Right lobe of liver (tissue), 4 donors: ENCODE measurements around the gene ZYG11B.
"Not testable (repeated sequence)": the region's sequence is repeated elsewhere in the genome, so short reads cannot be mapped to it uniquely, and the experiment has no call there.

Experiments
- POLR2A ChIP-seq: fragments of 450-650 bp; IDR thresholded peaks from one replicate; pipeline ENCODE4 v1.6.1; 2017; ENCODE audit warnings: antibody characterized with exemption, mild to moderate bottlenecking
- TF ChIP-seq, protein P1 (sequence below), 4 donors: fragments of 200-600 bp in 3 of 4; fragments of 450-650 bp in 1 of 4; IDR thresholded peaks; one replicate each; pipeline versions ENCODE4 v1.5.1 to v1.8.0; 2016 to 2022; ENCODE audit warnings: antibody characterized with exemption in 4 of 4, mild to moderate bottlenecking in 2 of 4
- donor health status: DM: no; HTN: no; CAD: no.
- donor health status: DM: no; HTN: no; CAD: no.
- donor health status: DM: no; HTN: yes; CAD: no.

DNA sequence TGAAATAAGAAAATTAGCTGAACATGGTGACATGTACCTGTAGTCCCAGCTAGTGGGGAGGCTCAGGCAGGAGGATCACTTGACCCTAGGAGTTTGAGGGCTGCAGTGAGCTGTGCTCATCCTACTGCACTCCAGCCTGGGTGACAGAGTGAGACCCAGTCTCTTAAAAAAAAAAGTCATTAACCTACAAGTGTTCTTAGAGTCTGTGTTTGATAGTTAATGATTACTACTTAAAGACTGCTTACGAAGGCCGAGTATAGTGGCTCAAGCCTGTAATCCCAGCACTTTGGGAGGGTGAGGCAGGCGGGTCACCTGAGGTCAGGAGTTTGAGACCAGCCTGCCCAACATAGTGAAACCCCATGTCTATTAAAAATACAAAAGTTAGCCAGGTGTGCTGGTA, 77.8 kb downstream of the ZYG11B start:
- TF ChIP-seq, protein P1, sequence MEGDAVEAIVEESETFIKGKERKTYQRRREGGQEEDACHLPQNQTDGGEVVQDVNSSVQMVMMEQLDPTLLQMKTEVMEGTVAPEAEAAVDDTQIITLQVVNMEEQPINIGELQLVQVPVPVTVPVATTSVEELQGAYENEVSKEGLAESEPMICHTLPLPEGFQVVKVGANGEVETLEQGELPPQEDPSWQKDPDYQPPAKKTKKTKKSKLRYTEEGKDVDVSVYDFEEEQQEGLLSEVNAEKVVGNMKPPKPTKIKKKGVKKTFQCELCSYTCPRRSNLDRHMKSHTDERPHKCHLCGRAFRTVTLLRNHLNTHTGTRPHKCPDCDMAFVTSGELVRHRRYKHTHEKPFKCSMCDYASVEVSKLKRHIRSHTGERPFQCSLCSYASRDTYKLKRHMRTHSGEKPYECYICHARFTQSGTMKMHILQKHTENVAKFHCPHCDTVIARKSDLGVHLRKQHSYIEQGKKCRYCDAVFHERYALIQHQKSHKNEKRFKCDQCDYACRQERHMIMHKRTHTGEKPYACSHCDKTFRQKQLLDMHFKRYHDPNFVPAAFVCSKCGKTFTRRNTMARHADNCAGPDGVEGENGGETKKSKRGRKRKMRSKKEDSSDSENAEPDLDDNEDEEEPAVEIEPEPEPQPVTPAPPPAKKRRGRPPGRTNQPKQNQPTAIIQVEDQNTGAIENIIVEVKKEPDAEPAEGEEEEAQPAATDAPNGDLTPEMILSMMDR (IDR thresholded peaks at IDR 0.05): not testable (repeated sequence)
- not testable (repeated sequence) for TF ChIP-seq POLR2A
